Heart right ventricle (tissue), 16 donors: ENCODE data around the gene MRPS7. TPM values are rescaled to one million over a fixed set of nuclear protein-coding genes. Genes with fewer than 3 reads are reported as not detected.
A peak's percentile ranks its signal among the peaks of the same experiment; 100 is the strongest.

ENCODE experiments used
- ATAC-seq, 8 donors: fragments of 200-7000 bp; cut with Tn5 transposase; one replicate each; pipeline ENCODE4 v1.9.1; 2020; ENCODE audit warnings: mild to moderate bottlenecking in 8 of 8, moderate library complexity in 8 of 8, moderate number of reproducible peaks in 1 of 8
- DNase-seq, 2 donors: peaks; one replicate each; pipeline ENCODE4 v3.0.0-alpha.2; 2020
- H3K27ac ChIP-seq, 10 donors: fragments of 200-600 bp; sonication (generic) in 2 of 10; one replicate each; pipeline versions ENCODE4 v1.5.0 to v1.8.0; 2020 to 2022; ENCODE audit warnings: mild to moderate bottlenecking in 3 of 10
- H3K27me3 ChIP-seq, 7 donors: fragments of 200-600 bp; one replicate each; pipeline ENCODE4 v1.8.0; 2021 to 2022; ENCODE audit warnings: mild to moderate bottlenecking in 2 of 7
- H3K36me3 ChIP-seq, 9 donors: fragments of 200-600 bp; sonication (generic) in 1 of 9; one replicate each; pipeline versions ENCODE4 v1.5.0 to v1.8.0; 2020 to 2022; ENCODE audit warnings: mild to moderate bottlenecking in 2 of 9
- H3K4me1 ChIP-seq, 9 donors: fragments of 200-600 bp; sonication (generic) in 1 of 9; one replicate each; pipeline versions ENCODE4 v1.5.0 to v1.8.0; 2020 to 2022; ENCODE audit warnings: mild to moderate bottlenecking in 4 of 9
- H3K4me3 ChIP-seq, 10 donors: fragments of 200-600 bp; sonication (generic) in 2 of 10; one replicate each; pipeline versions ENCODE4 v1.5.0 to v1.8.0; 2020 to 2022; ENCODE audit warnings: mild to moderate bottlenecking in 7 of 10, moderate library complexity in 2 of 10
- H3K9me3 ChIP-seq, 11 donors: fragments of 200-600 bp in 10 of 11; sonication (generic) in 2 of 11; one replicate each; pipeline versions ENCODE4 v1.5.0 to v1.8.0; 2013 to 2022; ENCODE audit warnings: mild to moderate bottlenecking in 2 of 11, control low read depth in 1 of 11, moderate library complexity in 1 of 11
- WGBS, 2 donors: extraction: QIAGEN DNeasy Blood & Tissue Kit; methylation state at CpG; one replicate each; pipeline ENCODE4 v1.1.7; 2013; ENCODE audit warnings: inconsistent platforms in 1 of 2; 5-methylcytosine and 5-hydroxymethylcytosine counted together
- intact Hi-C, 10 donors: fragments of 100-400 bp; cut with DNase I; formaldehyde crosslinking; loops; one replicate each; pipeline versions ENCODE4 v1.11.1 to v1.14.2; 2022
- polyA plus RNA-seq, 2 donors: library from polyadenylated mRNA; stranded (reverse); fragments of 200-250 nt; gene quantifications; one replicate each; pipeline ENCODE4 v1.2.3, GENCODE V29; 2013
- total RNA-seq, 10 donors: library from RNA; stranded (reverse); fragmentation: NEBNext Ultra II Directional in 3 of 10; extraction: Animal tissue kit (Norgen Biotek cat#: 25700) in 3 of 10; gene quantifications; one replicate each; pipeline versions ENCODE4 v1.2.1 to v1.2.4, GENCODE V29; 2021 to 2023
- TF ChIP-seq, protein P1 (sequence below), 9 donors: fragments of 200-600 bp; sonication (generic) in 2 of 9; IDR thresholded peaks; one replicate each; pipeline versions ENCODE4 v1.5.0 to v1.8.0; 2021 to 2022; ENCODE audit warnings: antibody characterized with exemption in 9 of 9, mild to moderate bottlenecking in 5 of 9, moderate library complexity in 1 of 9
- donor health status: Arrhythmogenic right ventricular cardiomyopathy.
- donor health status: ischemic (EF 13 %, LVEDD 7.1; RV severe dilation, severe dysfunction).
- donor health status: healthy with polysubstance abuse.
- donor health status: DM: no; HTN: yes; CAD: no.
- donor health status: DM: no; HTN: no; CAD: no.
- donor health status: ischemic (EF 25% LVEDD 6.9; RV normal size, moderate dysfunction).
- donor health status: ischemic (EF 25% LVEDD 5.7; RV mildly dilated, moderate dysfunction).
- donor health status: healthy.
- donor health status: DM: yes; HTN: yes; CAD: no.
- donor health status: Ischemic cardiomyopathy.
- donor health status: ischemic (EF 35%, LVEDD 5.7; RV mildly dilated, moderate dysfunction).
- donor health status: nonischemic (EF 11% LVEDD 7.7; RV severe dilation, severe dysfunction).
- donor health status: DM: yes; HTN: yes; CAD: no.
- donor health status: PGD.
- donor health status: ischemic (EF 29% LVEDD 5.4; RV normal size, mild dysfunction).
- donor health status: nonischemic (EF 23%, LVEDD 6.1; RV moderate dilation, normal function).

The MRPS7 gene
- total and polyA plus RNA-seq, 12 donors, result 98.9 to 179 (median 144) TPM

- Histone ChIP-seq H3K4me1 (peaks cover 4 to 63% (median 34%) of the 10 kb centered on the region in 9 donors), H3K9me3 (no peaks in the 10 kb centered on the region), H3K27ac (peak overlapping the region in 1 of 10 donors; percentile 31), H3K27me3 (no peaks in the 10 kb centered on the region), H3K4me3 (no peak overlapping the region), H3K36me3 (peaks cover 0 to 53% (median 35%) of the 10 kb centered on the region in 9 donors)
- TF ChIP-seq, protein P1, sequence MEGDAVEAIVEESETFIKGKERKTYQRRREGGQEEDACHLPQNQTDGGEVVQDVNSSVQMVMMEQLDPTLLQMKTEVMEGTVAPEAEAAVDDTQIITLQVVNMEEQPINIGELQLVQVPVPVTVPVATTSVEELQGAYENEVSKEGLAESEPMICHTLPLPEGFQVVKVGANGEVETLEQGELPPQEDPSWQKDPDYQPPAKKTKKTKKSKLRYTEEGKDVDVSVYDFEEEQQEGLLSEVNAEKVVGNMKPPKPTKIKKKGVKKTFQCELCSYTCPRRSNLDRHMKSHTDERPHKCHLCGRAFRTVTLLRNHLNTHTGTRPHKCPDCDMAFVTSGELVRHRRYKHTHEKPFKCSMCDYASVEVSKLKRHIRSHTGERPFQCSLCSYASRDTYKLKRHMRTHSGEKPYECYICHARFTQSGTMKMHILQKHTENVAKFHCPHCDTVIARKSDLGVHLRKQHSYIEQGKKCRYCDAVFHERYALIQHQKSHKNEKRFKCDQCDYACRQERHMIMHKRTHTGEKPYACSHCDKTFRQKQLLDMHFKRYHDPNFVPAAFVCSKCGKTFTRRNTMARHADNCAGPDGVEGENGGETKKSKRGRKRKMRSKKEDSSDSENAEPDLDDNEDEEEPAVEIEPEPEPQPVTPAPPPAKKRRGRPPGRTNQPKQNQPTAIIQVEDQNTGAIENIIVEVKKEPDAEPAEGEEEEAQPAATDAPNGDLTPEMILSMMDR (IDR thresholded peaks at IDR 0.05), result no peak
- no peak for DNase-seq
- ATAC-seq, result no peak
- WGBS, 2 donors, result 46 to 47% methylated on average over 2 of the region's 2 CpGs
- intact Hi-C loops, result no loop called here
Observed at GRCh38 chr17:75267153-75267410, 5.4 kb downstream of the MRPS7 start.

DNA sequence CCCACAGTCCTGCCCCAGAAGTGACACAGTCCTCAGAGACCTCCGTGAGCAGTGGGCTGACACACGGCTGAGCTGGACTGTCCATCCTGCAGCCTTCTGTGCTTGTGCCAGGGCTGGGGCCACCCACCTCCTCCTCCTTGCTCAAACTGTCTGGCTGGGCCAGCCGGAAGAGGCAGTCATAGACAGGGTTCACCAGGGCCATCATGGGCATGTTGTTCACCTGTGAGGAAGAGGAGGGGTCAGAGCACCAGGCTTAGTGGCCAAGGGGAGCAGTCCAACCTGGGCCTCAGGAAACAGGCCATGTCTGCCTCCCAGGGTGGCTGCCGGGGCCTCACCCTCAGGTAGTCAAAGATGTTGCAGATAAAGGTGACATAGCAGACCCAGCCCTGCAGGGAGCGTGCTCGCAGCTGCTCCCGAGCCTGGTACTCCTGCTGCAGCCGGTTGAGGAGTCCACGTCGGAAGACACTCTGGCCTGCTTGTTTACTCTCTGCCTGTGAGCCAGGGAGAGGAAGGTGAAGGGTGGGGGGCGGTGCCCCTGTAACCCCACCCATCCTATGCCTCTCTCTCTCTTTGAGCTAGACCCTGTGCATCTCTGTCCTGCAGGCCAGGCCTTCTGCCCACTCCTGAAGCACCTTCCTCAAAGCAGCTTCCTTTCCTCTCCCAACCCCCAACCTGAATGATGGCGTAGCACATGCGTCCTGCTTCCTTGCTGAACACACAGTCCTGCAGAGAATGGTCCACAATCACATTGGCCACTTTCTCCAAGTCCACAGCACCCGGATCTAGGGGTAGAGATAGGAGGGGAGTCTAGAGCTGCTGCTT is 5.9 kb downstream of the MRPS7 start:
- Histone ChIP-seq H3K9me3 (no peaks in the 10 kb centered on the region), H3K27ac (peak overlapping the region in 1 of 10 donors; percentile 31), H3K4me1 (peaks cover 4 to 63% (median 35%) of the 10 kb centered on the region in 9 donors), H3K4me3 (no peak overlapping the region), H3K27me3 (no peaks in the 10 kb centered on the region), H3K36me3 (peaks cover 0 to 53% (median 35%) of the 10 kb centered on the region in 9 donors)
- ATAC-seq (no peak), DNase-seq (no peak)
- 44 to 56% methylated on average over 14 of the region's 14 CpGs for WGBS, 2 donors
- intact Hi-C loops, result no loop called here
- TF ChIP-seq, protein P1 (IDR thresholded peaks at IDR 0.05), result no peak

DNA sequence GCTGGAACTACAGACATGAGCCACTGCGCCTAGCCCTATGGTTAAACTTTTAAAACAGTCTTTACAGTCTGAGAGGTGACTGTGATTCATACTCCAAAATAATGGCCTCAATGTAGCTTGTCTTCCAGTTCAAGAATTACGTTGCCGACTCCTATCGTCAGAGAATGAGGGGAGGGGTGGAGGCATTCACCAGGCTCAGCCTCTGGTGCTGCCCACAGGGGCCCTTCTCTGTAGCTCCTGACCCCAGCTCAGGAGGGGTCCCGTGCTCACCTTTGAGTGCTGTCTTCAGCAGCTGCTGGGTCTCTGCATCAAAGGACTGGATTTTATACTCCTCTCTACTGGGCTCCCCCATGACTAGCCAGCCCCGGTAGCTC is 8.2 kb downstream of the MRPS7 start:
- H3K4me3 ChIP-seq, result peak overlapping the region; percentile 69 to 100 (median 96)
- H3K36me3 ChIP-seq, result peaks cover 0 to 37% (median 20%) of the 10 kb centered on the region in 9 donors
- WGBS, 2 donors, result 21 to 23% methylated on average over 6 of the region's 6 CpGs
- TF ChIP-seq, protein P1 (IDR thresholded peaks at IDR 0.05), result no peak
- H3K4me1 ChIP-seq, result peaks cover 4 to 63% (median 37%) of the 10 kb centered on the region in 9 donors
- DNase-seq (no peak), ATAC-seq (peak in 1 of 8 donors; percentile 2)
- H3K27me3 ChIP-seq, result no peaks in the 10 kb centered on the region
- peak overlapping the region in 9 of 10 donors; percentile 90 to 99 (median 97) for H3K27ac ChIP-seq
- intact Hi-C loops, result loop anchor here in 4 of 10 donors (2.0 to 5.0 kb wide), 3 partner anchors 19 to 142 kb away; partner anchors contain the start of genes GRB2 (in 1 of the 4) and SLC25A19 (in 1 of the 4)
- no peaks in the 10 kb centered on the region for H3K9me3 ChIP-seq

DNA sequence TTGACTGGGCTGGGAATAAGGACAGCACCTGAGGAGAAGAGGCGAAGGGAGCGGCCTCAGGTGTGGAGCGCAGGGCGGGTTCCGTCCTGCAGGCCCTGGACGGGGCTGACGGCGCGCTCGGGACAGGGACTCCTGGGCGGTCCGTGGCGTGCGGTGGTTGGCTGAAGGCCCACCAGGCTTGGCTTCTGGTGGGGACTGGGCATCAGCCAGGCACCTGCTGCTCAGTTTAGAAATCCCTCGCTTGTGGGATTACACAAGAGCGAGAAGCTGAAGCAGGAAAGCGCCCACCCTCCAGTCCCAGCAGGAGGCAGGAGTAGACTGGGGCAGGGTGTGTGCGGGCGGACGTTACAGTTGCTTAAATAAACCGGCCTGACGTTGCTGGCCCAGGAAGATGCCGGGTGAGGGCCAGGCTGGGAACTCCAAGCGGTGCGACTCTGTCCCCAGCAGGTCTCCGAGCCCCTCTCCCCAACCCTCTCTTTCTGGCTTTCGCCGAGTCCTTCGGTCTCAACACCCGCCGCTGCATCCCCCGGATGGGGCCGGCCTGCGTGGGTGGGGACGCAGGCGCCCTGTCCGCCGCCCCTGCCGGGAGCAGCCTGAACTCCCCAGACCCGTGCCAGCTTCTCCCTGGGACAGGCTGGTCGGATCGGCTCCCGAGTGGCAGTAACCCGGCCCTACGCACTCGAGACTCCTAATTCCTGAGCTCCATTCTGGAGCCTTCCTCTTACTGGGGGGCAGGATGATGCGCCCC is 8.7 kb downstream of the MRPS7 start:
- 1% methylated on average over 46 to 47 of the region's 47 CpGs for WGBS, 2 donors
- Histone ChIP-seq H3K4me3 (peak overlapping the region; percentile 69 to 100 (median 96)), H3K27me3 (no peaks in the 10 kb centered on the region), H3K27ac (peak overlapping the region; percentile 90 to 99 (median 97)), H3K36me3 (peaks cover 0 to 37% (median 16%) of the 10 kb centered on the region in 9 donors), H3K4me1 (peaks cover 4 to 62% (median 37%) of the 10 kb centered on the region in 9 donors), H3K9me3 (no peaks in the 10 kb centered on the region)
- TF ChIP-seq, protein P1 (IDR thresholded peaks at IDR 0.05), result peak in 5 of 9 donors; percentile 24 to 52 (median 44)
- intact Hi-C loops, result loop anchor here in 4 of 10 donors (2.0 to 5.0 kb wide), 3 partner anchors 18 to 142 kb away; partner anchors contain the start of genes GRB2 (in 1 of the 4) and SLC25A19 (in 1 of the 4)
- ATAC-seq (peak; percentile 49 to 71 (median 61)), DNase-seq (peak; percentile 65 to 69)
